ENCODE measurements around the gene DOCK1.
"Not testable (repeated sequence)": the region's sequence is repeated elsewhere in the genome, so short reads cannot be mapped to it uniquely, and the experiment has no call there.

Gene DOCK1

DNA sequence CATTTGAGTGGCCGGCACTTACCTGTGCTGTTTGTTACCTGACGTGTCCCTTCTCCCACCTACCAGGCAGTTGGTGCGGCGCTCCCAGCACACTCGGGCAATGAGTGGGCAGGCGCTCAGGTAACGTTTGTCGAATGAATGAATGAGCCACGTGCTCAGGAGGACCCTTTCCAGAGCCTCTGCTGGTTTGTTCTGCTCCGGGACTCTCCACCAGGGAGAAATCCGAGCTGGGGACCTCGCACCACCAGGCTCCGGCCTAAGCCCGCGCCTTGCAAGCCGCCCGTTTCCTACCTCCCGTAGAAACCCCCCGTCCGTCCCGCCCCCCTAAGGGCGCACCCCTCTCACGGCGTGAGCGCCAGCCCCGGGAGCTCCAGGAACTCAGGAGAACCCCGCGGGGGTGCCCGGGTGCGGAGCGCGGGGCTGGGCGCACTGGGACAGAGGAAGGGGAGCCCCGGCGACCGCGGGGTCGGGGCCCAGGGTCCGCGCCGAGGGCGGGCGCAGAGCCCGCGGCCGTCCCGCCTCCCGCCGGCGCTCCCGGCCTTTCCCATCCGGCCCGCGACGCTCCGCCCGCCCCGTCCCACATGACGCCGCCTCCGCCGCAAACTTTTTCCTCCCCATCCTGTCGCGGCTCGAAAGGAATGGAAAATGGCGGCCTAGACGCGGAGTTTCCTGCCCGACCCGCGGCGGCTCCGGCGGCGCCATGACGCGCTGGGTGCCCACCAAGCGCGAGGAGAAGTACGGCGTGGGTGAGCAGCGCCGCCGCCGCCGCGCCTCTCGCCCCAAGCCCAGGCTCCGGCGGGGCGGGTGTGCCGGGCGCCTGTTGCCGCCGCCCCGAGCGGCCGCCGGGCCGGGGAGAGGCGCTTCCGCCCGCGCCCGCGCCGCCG lies at the start of gene DOCK1:
Gene DOCK1 (plus strand): TSS at position 611 of the 884 bp plus-strand sequence. CDS start 90 bp downstream, at position 701.
- DNase-seq: no peak

GRCh38 chr10:126857178-126857806 lies 47.9 kb upstream of the DOCK1 start:
- no peak for DNase-seq

GRCh38 chr10:126867567-126868365 lies 37.5 kb upstream of the DOCK1 start:
- DNase-seq: no peak

DNA sequence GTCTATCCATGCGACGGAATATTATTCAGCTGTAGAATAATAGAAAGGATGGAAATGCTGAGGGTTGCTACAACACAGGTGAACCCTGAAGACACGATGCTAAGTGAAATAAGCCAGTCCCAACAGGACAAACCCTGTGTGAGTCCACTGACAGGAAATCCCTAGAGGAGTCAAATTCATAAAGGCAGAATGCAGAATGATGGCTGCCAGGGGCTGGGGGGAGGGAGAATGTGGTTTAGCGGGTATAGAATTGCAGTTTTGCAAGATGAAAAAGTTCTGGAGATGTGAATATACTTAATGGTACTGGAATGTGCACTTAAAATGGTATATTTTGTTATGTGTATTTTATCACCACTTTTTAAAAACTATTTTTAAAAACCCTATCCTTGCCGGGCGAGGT lies 36.9 kb upstream of the DOCK1 start:
- no peak for DNase-seq

- DNase-seq: no peak
Observed at GRCh38 chr10:126872135-126872534, 33.1 kb upstream of the DOCK1 start.

- DNase-seq: no peak
Observed at GRCh38 chr10:126872768-126873167, 32.5 kb upstream of the DOCK1 start.

DNA sequence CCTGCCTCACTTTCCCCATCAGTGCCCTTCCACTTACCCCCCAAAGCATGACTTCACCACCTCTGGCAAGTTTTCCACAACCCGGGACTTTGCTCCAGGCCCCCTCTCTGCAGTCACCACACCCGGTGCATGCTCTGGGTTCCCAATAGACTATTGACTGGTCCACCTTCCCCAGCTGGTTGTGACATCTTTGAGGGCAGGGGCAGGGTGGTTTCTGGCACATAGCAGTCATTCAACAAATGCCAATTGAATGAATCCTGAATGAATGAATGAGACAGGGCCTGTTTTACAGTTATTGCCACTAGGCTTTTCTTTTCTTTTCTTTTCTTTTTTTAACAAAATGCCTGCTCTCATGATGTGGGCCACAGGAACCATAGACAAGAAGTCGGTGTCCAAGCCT lies 28.8 kb upstream of the DOCK1 start:
- DNase-seq: no peak

- DNase-seq: no peak
Observed at GRCh38 chr10:126877390-126877789, 27.8 kb upstream of the DOCK1 start.

- no peak for DNase-seq
Observed at GRCh38 chr10:126878594-126878993, 26.6 kb upstream of the DOCK1 start.

DNA sequence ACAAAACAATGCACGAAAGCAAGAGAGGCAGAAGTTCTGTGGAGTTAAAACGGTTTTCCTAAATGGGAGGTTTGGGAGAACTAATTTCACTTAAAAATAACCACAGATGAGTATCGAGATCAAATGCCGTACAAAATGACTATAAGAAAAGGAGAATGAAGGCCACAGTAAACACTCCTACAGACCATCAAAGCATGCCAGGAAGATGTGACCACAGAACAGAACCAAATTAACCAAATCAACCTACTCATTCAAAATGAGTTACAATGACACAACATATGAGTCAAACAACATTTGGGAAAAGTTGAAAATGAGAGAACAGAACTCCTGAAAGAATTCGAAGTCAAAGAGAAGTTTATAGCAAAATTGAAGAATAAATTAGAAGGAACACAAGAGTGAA lies 24.3 kb upstream of the DOCK1 start:
- no peak for DNase-seq

DNA sequence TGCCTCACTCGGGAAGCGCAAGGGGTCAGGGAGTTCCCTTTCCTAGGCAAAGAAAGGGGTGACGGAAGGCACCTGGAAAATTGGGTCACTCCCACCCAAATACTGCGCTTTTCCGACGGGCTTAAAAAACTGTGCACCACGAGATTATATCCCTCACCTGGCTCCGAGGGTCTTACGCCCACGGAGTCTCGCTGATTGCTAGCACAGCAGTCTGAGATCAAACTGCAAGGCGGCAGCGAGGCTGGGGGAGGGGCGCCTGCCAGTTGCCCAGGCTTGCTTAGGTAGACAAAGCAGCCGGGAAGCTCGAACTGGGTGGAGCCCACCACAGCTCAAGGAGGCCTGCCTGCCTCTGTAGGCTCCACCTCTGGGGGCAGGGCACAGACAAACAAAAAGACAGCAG lies 23.2 kb upstream of the DOCK1 start:
- DNase-seq: not testable (repeated sequence)

DNA sequence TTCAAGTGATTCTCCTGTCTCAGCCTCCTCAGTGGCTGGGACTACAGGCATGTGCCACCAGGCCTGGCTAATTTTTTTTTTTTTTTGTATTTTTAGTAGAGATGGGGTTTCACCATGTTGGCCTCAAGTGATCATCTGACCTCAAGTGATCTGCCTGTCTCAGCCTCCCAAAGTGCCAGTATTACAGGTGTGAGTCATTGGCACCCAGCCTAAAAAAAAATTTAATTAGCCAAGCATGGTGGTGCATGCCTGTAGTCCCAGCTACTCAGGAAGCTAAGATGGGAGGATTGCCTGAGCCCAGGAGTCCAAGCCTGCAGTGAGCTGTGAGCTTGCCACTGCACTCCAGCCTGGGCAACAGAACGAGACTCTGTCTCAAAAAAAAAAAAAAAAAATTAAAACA lies 16.8 kb upstream of the DOCK1 start:
- not testable (repeated sequence) for DNase-seq

GRCh38 chr10:126889421-126889820 lies 15.8 kb upstream of the DOCK1 start:
- DNase-seq: no peak

DNA sequence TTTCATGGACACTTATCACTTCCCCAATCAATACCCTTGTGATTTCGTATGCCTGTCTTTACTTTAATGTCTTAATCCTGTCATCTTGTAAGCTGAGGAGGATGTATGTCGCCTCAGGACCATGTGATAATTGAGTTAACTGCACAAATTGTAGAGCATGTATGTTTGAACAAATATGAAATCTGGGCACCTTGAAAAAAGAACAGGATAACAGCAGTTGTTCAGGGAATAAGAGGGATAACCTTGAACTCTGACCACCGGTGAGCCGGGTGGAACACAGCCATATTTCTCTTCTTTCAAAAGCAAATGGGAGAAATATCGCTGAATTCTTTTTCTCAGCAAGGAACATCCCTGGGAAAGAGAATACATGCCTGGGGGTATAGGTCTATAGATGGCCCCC lies 14.4 kb upstream of the DOCK1 start:
- DNase-seq: not testable (repeated sequence)

- no peak for DNase-seq
Observed at GRCh38 chr10:126892226-126893175, 12.7 kb upstream of the DOCK1 start.

DNA sequence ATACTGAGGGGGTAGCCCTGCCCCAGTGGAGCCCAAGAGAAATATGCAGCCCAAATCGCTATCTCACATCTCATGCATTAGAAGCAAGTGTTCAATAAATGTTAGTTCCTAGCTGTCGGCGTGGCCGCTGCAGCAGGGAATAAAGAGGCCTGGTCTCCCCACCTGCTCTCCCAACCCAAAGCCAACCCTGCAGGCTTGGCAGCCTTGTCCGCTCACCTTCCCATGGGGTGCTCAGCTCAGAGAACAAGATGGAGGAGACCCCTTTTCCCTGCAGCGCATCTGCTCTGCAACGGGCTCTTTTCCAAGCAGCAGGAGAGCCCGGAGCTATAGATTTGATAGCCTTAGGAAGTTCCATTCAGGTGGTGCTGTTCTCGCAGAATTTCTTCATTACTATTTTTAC lies 12.0 kb upstream of the DOCK1 start:
- no peak for DNase-seq

DNA sequence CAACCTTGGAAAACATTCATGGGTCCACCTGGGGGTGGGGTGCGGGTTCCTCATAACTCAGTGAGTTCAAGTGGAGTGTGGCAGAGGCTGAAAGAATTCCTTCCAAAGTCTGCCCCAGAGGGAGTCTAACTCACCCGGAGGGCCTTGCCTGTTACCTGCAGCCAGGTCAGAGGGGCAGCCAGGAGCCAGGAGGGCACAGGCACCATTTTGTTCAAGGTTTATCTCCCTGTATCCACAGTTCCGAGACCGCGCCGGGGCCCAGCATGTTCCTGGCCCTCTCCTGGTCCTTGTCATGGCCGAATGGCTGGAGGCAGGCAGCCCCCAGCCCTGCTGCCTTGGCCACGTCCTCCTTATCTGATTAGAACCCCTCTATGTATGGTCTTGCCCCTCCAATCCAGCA lies 11.4 kb upstream of the DOCK1 start:
- no peak for DNase-seq

GRCh38 chr10:126895214-126895781 lies 9.9 kb upstream of the DOCK1 start:
- no peak for DNase-seq

- no peak for DNase-seq
Observed at GRCh38 chr10:126898460-126898859, 6.8 kb upstream of the DOCK1 start.

DNA sequence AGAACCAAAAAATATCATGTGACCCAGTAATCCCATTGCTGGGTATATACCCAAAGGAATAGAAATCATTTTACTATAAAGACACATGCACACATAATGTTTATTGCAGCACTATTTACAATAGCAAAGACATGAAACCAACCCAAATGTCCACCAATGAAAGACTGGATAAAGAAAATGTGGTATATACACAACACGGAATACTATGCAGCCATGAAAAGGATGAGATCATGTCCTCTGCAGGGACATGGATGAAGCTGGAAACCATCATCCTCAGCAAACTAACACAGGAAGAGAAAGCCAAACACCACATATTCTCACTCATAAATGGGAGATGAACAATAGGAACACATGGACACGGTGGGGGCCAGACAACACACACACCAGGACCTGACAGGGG lies 5.7 kb upstream of the DOCK1 start:
- not testable (repeated sequence) for DNase-seq

DNA sequence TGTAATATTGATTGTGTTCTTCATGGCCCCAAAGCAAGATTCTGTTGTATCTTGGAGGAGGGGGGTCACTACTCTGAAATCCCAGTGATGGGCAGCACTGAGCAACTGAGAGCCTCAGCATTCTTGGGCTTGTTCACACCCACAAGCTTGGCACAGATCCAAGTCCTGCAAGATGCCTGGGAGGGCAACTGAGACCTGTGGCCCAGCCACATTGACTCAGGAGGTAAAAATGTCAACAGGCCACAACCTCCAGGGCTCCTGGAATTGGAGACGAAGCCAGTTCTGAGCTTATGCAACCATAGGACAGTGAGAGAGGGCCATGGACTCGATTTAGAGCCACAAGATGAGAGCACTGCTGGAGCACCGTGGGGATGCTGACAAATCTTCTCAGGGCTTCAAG lies 3.1 kb upstream of the DOCK1 start:
- DNase-seq: no peak

All from activated CD4-positive, alpha-beta T cell treated with anti-CD3 and anti-CD28 coated beads for 1 hour (primary cell).